Parathyroid adenoma (tissue), 2 donors: ENCODE data around the gene REG4.

ENCODE experiments used
- H2AFZ ChIP-seq: fragments of 300-600 bp; sonication (generic); one replicate; pipeline ENCODE4 v1.7.0; 2017; ENCODE audit warnings: antibody characterized with exemption, mild to moderate bottlenecking
- H3K27ac ChIP-seq: fragments of 300-600 bp; sonication (generic); one replicate; pipeline ENCODE4 v1.7.0; 2017
- H3K27me3 ChIP-seq: fragments of 300-600 bp; sonication (generic); one replicate; pipeline ENCODE4 v1.7.0; 2017; ENCODE audit warnings: low read length; ENCODE audit not compliant: control insufficient read depth, insufficient read depth
- H3K36me3 ChIP-seq: fragments of 300-600 bp; sonication (generic); one replicate; pipeline ENCODE4 v1.7.0; 2017; ENCODE audit warnings: low read length; ENCODE audit not compliant: control insufficient read depth, insufficient read depth
- H3K4me1 ChIP-seq: fragments of 300-600 bp; sonication (generic); one replicate; pipeline ENCODE4 v1.7.0; 2017; ENCODE audit warnings: control low read depth
- H3K4me2 ChIP-seq: fragments of 300-600 bp; sonication (generic); one replicate; pipeline ENCODE4 v1.7.0; 2017; ENCODE audit warnings: low read length
- H3K4me3 ChIP-seq: fragments of 300-600 bp; sonication (generic); one replicate; pipeline ENCODE4 v1.7.0; 2017; ENCODE audit warnings: low read depth, low read length
- H3K79me2 ChIP-seq: fragments of 300-600 bp; sonication (generic); one replicate; pipeline ENCODE4 v1.7.0; 2017; ENCODE audit warnings: control low read depth
- H3K9ac ChIP-seq: fragments of 300-600 bp; sonication (generic); one replicate; pipeline ENCODE4 v1.7.0; 2017; ENCODE audit warnings: mild to moderate bottlenecking
- H3K9me3 ChIP-seq: fragments of 300-600 bp; sonication (generic); one replicate; pipeline ENCODE4 v1.7.0; 2017; ENCODE audit warnings: low read length; ENCODE audit not compliant: control insufficient read depth
- TF ChIP-seq, protein P1 (sequence below): fragments of 300-600 bp; sonication (generic); IDR thresholded peaks from one replicate; pipeline ENCODE4 v1.7.0; 2017; ENCODE audit warnings: antibody characterized with exemption, mild to moderate bottlenecking
- donor health status: primary hyperparathyroidism.

REG4 gene

GRCh38 chr1:119795261-119796200 lies 15.7 kb downstream of the REG4 start:
- no peak overlapping the region for H3K27ac ChIP-seq

GRCh38 chr1:119794876-119795240 lies 16.4 kb downstream of the REG4 start:
- Histone ChIP-seq H3K27ac (no peak overlapping the region), H3K4me3 (no peak overlapping the region), H2AFZ (no peak overlapping the region), H3K4me2 (no peak overlapping the region), H3K4me1 (peaks cover 3% of the 10 kb centered on the region), H3K9me3 (no peaks in the 10 kb centered on the region), H3K36me3 (no peaks in the 10 kb centered on the region), H3K79me2 (no peaks in the 10 kb centered on the region), H3K27me3 (no peaks in the 10 kb centered on the region), H3K9ac (no peak overlapping the region)
- TF ChIP-seq, protein P1, sequence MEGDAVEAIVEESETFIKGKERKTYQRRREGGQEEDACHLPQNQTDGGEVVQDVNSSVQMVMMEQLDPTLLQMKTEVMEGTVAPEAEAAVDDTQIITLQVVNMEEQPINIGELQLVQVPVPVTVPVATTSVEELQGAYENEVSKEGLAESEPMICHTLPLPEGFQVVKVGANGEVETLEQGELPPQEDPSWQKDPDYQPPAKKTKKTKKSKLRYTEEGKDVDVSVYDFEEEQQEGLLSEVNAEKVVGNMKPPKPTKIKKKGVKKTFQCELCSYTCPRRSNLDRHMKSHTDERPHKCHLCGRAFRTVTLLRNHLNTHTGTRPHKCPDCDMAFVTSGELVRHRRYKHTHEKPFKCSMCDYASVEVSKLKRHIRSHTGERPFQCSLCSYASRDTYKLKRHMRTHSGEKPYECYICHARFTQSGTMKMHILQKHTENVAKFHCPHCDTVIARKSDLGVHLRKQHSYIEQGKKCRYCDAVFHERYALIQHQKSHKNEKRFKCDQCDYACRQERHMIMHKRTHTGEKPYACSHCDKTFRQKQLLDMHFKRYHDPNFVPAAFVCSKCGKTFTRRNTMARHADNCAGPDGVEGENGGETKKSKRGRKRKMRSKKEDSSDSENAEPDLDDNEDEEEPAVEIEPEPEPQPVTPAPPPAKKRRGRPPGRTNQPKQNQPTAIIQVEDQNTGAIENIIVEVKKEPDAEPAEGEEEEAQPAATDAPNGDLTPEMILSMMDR: no peak

More at GRCh38 chr1:119795261-119796200, 15.7 kb downstream of the REG4 start:
- H3K9ac ChIP-seq: no peak overlapping the region
- H3K4me2 ChIP-seq: no peak overlapping the region
- peaks cover 3% of the 10 kb centered on the region for H3K4me1 ChIP-seq
- TF ChIP-seq, protein P1: no peak
- H3K9me3 ChIP-seq: no peaks in the 10 kb centered on the region
- no peaks in the 10 kb centered on the region for H3K27me3 ChIP-seq
- H3K79me2 ChIP-seq: no peaks in the 10 kb centered on the region
- no peaks in the 10 kb centered on the region for H3K36me3 ChIP-seq
- peak overlapping the region; percentile 60 for H2AFZ ChIP-seq
- H3K4me3 ChIP-seq: no peak overlapping the region

GRCh38 chr1:119794230-119794875 lies 16.9 kb downstream of the REG4 start:
- no peak overlapping the region for H3K27ac ChIP-seq
- H3K4me1 ChIP-seq: peaks cover 3% of the 10 kb centered on the region
- TF ChIP-seq, protein P1: no peak
- H3K36me3 ChIP-seq: no peaks in the 10 kb centered on the region
- no peaks in the 10 kb centered on the region for H3K9me3 ChIP-seq
- H3K9ac ChIP-seq: no peak overlapping the region
- H3K79me2 ChIP-seq: no peaks in the 10 kb centered on the region
- H3K27me3 ChIP-seq: no peaks in the 10 kb centered on the region
- no peak overlapping the region for H3K4me3 ChIP-seq
- H3K4me2 ChIP-seq: no peak overlapping the region
- no peak overlapping the region for H2AFZ ChIP-seq

DNA sequence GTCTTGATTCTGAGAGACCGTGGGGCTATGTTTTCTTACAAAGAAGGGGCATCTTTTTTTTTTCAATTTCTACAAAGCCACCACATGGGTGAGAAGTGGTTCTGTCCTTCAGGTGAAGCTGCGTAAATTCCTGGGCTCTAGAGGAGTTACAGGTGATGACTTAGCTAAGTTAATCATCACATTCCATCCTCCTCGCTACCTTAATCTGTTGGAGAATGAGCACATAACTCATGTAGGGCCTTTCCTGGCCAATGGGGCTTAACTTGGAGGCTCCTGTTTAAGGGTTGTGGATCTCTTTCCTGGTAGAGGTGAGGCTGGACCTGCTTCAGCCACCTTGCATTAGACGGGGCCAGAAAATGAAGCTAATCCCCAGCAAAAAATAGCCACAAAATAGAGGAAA lies 19.9 kb downstream of the REG4 start:
- Histone ChIP-seq H3K4me2 (no peak overlapping the region), H3K4me3 (no peak overlapping the region), H2AFZ (no peak overlapping the region), H3K36me3 (no peaks in the 10 kb centered on the region), H3K79me2 (no peaks in the 10 kb centered on the region), H3K4me1 (peaks cover 3% of the 10 kb centered on the region), H3K27ac (no peak overlapping the region), H3K27me3 (no peaks in the 10 kb centered on the region), H3K9me3 (no peaks in the 10 kb centered on the region), H3K9ac (no peak overlapping the region)
- TF ChIP-seq, protein P1: no peak
